HCT116 (cell line): ENCODE measurements around the gene U2AF1L4. TPM values are rescaled to one million over a fixed set of nuclear protein-coding genes. Genes with fewer than 3 reads are reported as not detected.

ENCODE experiments used
- ATAC-seq: fragments of 200-7000 bp; cut with Tn5 transposase; 2 replicates; pipeline ENCODE4 v1.9.1; 2020; ENCODE audit warnings: mild to moderate bottlenecking, moderate library complexity
- BruUV-seq: library from RNA; stranded (reverse); fragments of 400-500 nt; replicated peaks from 2 replicates; lab custom pipeline; 2021; lab: Mats Ljungman, UMichigan
- CTCF ChIA-PET: fragments of 300-600 bp; sonication (Branson Sonifier 250); formaldehyde crosslinking; loops from one replicate; lab custom pipeline; 2021; ENCODE audit warnings: antibody characterized with exemption; lab: Charles Lee
- POLR2A ChIA-PET: fragments of 300-600, 350-600 bp; sonication (Branson Sonifier 250); formaldehyde crosslinking; loops from one replicate; lab custom pipeline; 2021; ENCODE audit warnings: antibody characterized with exemption; lab: Charles Lee
- RAD21 ChIA-PET, 2 experiments: fragments of 300-600 bp; sonication (Branson Sonifier 250); formaldehyde crosslinking; loops; one replicate each; lab custom pipeline; 2023; ENCODE audit warnings: low total read pairs in 2 of 2; ENCODE audit not compliant: uncharacterized antibody in 2 of 2, unreplicated experiment in 2 of 2, low non-redundant PET in 1 of 2; lab: Charles Lee
- DNase-seq: peaks from one replicate; pipeline ENCODE4 v3.0.0-alpha.2; 2010; ENCODE audit warnings: low read depth, low spot score
- H2AFZ ChIP-seq: fragments of 200-600 bp; shearing (Covaris generic), sonication (generic); 2 replicates; pipeline ENCODE4 v1.6.1; 2017; ENCODE audit warnings: low read depth, mixed run types, mixed read lengths, antibody characterized with exemption, low read length; ENCODE audit not compliant: poor library complexity, severe bottlenecking
- H3K27ac ChIP-seq: 2 replicates; pipeline ENCODE4 v1.5.1; 2012; ENCODE audit warnings: low read depth, low read length
- H3K27me3 ChIP-seq: fragments of 200-600 bp; sonication (generic); 2 replicates; pipeline ENCODE4 v1.6.1; 2016; ENCODE audit warnings: mixed run types, low read length, mixed read lengths; ENCODE audit not compliant: insufficient read depth
- H3K36me3 ChIP-seq, 2 experiments: fragments of 200-500 bp in 1 of 2; fragments of 200-600 bp in 1 of 2; sonication (Bioruptor generic) in 1 of 2; sonication (generic) in 1 of 2; 2 replicates each; pipeline versions ENCODE4 v1.5.1 to v1.6.1; 2014 to 2016; ENCODE audit warnings: low read length in 2 of 2, inconsistent platforms in 1 of 2, mixed read lengths in 1 of 2, mixed run types in 1 of 2; ENCODE audit not compliant: insufficient read depth in 2 of 2, control insufficient read depth in 1 of 2
- H3K4me1 ChIP-seq, 2 experiments: fragments of 200-600 bp in 1 of 2; sonication (generic) in 1 of 2; 2 replicates each; pipeline versions ENCODE4 v1.5.1 to v1.6.1; 2012 to 2017; ENCODE audit warnings: low read length in 2 of 2, inconsistent platforms in 1 of 2, mild to moderate bottlenecking in 1 of 2, mixed read lengths in 1 of 2, mixed run types in 1 of 2, moderate library complexity in 1 of 2; ENCODE audit not compliant: insufficient read depth in 2 of 2, control insufficient read depth in 1 of 2
- H3K4me2 ChIP-seq: fragments of 200-600 bp; sonication (generic); 2 replicates; pipeline ENCODE4 v1.6.1; 2017; ENCODE audit warnings: mixed run types, low read length, mixed read lengths
- H3K4me3 ChIP-seq, 2 experiments: fragments of 200-600 bp in 1 of 2; sonication (generic) in 1 of 2; replicated peaks in 1 of 2; 2 replicates each; pipeline ENCODE4 v1.5.1; 2011 to 2016; ENCODE audit warnings: low read length in 2 of 2, control low read depth in 1 of 2, low read depth in 1 of 2, mild to moderate bottlenecking in 1 of 2, mixed read lengths in 1 of 2, mixed run types in 1 of 2
- H3K79me2 ChIP-seq: fragments of 200-600 bp; sonication (generic); 2 replicates; pipeline ENCODE4 v1.6.1; 2017; ENCODE audit warnings: mild to moderate bottlenecking, mixed run types, low read length, moderate library complexity, mixed read lengths; ENCODE audit not compliant: insufficient read depth
- H3K9ac ChIP-seq: fragments of 200-600 bp; sonication (generic); 2 replicates; pipeline ENCODE4 v1.6.1; 2016; ENCODE audit warnings: low read length, mixed read lengths
- H3K9me2 ChIP-seq: fragments of 200-600 bp; sonication (generic), shearing (Covaris generic); 2 replicates; pipeline ENCODE4 v1.6.1; 2017; ENCODE audit warnings: mixed run types, mild to moderate bottlenecking, moderate library complexity; ENCODE audit not compliant: insufficient read depth
- H3K9me3 ChIP-seq, 2 experiments: fragments of 200-500 bp in 1 of 2; fragments of 200-600 bp in 1 of 2; sonication (Bioruptor generic) in 1 of 2; sonication (generic) in 1 of 2; 2 replicates each; pipeline ENCODE4 v1.6.1; 2014 to 2017; ENCODE audit warnings: low read length in 2 of 2, mixed read lengths in 2 of 2, inconsistent platforms in 1 of 2, low read depth in 1 of 2, mild to moderate bottlenecking in 1 of 2, mixed run types in 1 of 2, moderate library complexity in 1 of 2; ENCODE audit not compliant: control insufficient read depth in 1 of 2, insufficient read depth in 1 of 2
- H4K20me1 ChIP-seq: fragments of 200-600 bp; sonication (generic), shearing (Covaris generic); 2 replicates; pipeline ENCODE4 v1.6.1; 2017; ENCODE audit warnings: mixed run types, mild to moderate bottlenecking, moderate library complexity; ENCODE audit not compliant: insufficient read depth
- ATF3 ChIP-seq: IDR thresholded peaks from 2 replicates; pipeline ENCODE4 v1.6.1; 2012
- EZH2 ChIP-seq: fragments of 200-600 bp; sonication (generic); IDR thresholded peaks from 2 replicates; pipeline ENCODE4 v1.6.1; 2017; ENCODE audit warnings: antibody characterized with exemption, mixed run types
- MAX ChIP-seq: IDR thresholded peaks from 2 replicates; pipeline ENCODE4 v1.6.1; 2012
- REST ChIP-seq: IDR thresholded peaks from 2 replicates; pipeline ENCODE4 v1.6.1; 2012; ENCODE audit warnings: low read depth
- TCF7L2 ChIP-seq: IDR thresholded peaks from 2 replicates; pipeline ENCODE4 v1.7.0; 2011; ENCODE audit warnings: borderline replicate concordance, inconsistent platforms; ENCODE audit not compliant: insufficient read depth, insufficient read length; ENCODE audit errors: extremely low read depth
- ZBTB33 ChIP-seq: IDR thresholded peaks from 2 replicates; pipeline ENCODE4 v1.6.1; 2011; ENCODE audit warnings: mild to moderate bottlenecking, low read length, moderate library complexity; ENCODE audit not compliant: insufficient replicate concordance; ENCODE audit errors: extremely low read depth
- ZFX ChIP-seq: fragments of 450-650 bp; IDR thresholded peaks from 2 replicates; pipeline ENCODE4 v1.6.1; 2017
- intact Hi-C: fragments of 100-400 bp; cut with micrococcal nuclease; formaldehyde crosslinking; loops from 2 replicates; pipeline ENCODE4 v1.10.0; 2022
- total RNA-seq: library from RNA; stranded (reverse); gene quantifications from one replicate; pipeline ENCODE4 v1.2.1, GENCODE V29; 2021; ENCODE audit not compliant: unreplicated experiment

U2AF1L4 gene
- total RNA-seq, 1 experiment from 2014 or later: 15.6 TPM

- Histone ChIP-seq H3K27ac (no peak overlapping the region), H3K4me1 (peaks cover 15 to 16% of the 10 kb centered on the region in 2 experiments; a peak in 3 of 4 replicates), H4K20me1 (no peaks in the 10 kb centered on the region), H3K79me2 (no peaks in the 10 kb centered on the region), H3K9ac (no peak overlapping the region), H2AFZ (no peak overlapping the region), H3K9me3 (no peaks in the 10 kb centered on the region), H3K36me3 (peaks cover 19 to 30% of the 10 kb centered on the region in 2 experiments; a peak in 3 of 4 replicates), H3K4me3 (no peak overlapping the region), H3K9me2 (no peaks in the 10 kb centered on the region), H3K27me3 (no peaks in the 10 kb centered on the region), H3K4me2 (no peak overlapping the region)
- POLR2A ChIA-PET: interaction anchor here (1.9 kb wide), 1 partner anchor 10 kb away, joined by 5 read pairs; the partner anchor contains the start of gene LIN37
- RAD21 ChIA-PET: no interaction called here
- no peak for TF ChIP-seq MAX
- no peak for TF ChIP-seq EZH2
- TF ChIP-seq ZBTB33: no peak
- TF ChIP-seq REST: no peak
- TF ChIP-seq ATF3: no peak
- no peak for TF ChIP-seq TCF7L2
- TF ChIP-seq ZFX: no peak
- CTCF ChIA-PET: no interaction called here
- ATAC-seq (no peak), DNase-seq (no peak)
- TSS peak; percentile 60 for BruUV-seq
- intact Hi-C loops: no loop called here
Measured at GRCh38 chr19:35738021-35738886, 7.0 kb downstream of the U2AF1L4 start.
